Caco-2 (cell line): ENCODE measurements around the gene MED17. TPM values are rescaled to one million over a fixed set of nuclear protein-coding genes. Genes with fewer than 3 reads are reported as not detected.
"Not testable (repeated sequence)": the region's sequence is repeated elsewhere in the genome, so short reads cannot be mapped to it uniquely, and the experiment has no call there.

Experiments
- BruUV-seq: library from RNA; stranded (reverse); fragments of 400-500 nt; replicated peaks from 2 replicates; lab custom pipeline; 2021; lab: Mats Ljungman, UMichigan
- CTCF ChIA-PET: fragments of 300-600 bp; sonication (Branson Sonifier 250); formaldehyde crosslinking; loops from one replicate; lab custom pipeline; 2022; ENCODE audit warnings: antibody characterized with exemption; lab: Charles Lee
- POLR2A ChIA-PET: fragments of 300-600 bp; sonication (Branson Sonifier 250); formaldehyde crosslinking; loops from one replicate; lab custom pipeline; 2022; ENCODE audit warnings: antibody characterized with exemption; lab: Charles Lee
- DNase-seq, 2 experiments: peaks; one replicate each; pipeline versions ENCODE4 v3.0.0 to v3.0.0-alpha.2; 2020 to 2022
- H3K27me3 ChIP-seq: replicated peaks from 2 replicates; pipeline ENCODE4 v1.6.0; 2011; ENCODE audit warnings: low read length; ENCODE audit not compliant: control insufficient read depth, insufficient read depth
- H3K36me3 ChIP-seq: 2 replicates; pipeline ENCODE4 v1.5.1; 2011; ENCODE audit warnings: low read length; ENCODE audit not compliant: control insufficient read depth, insufficient read depth
- H3K4me1 ChIP-seq: fragments of 250-450 bp; sonication (Bioruptor Pico); 2 replicates; pipeline ENCODE4 v1.5.1; 2020; ENCODE audit warnings: mild to moderate bottlenecking
- H3K4me3 ChIP-seq: 2 replicates; pipeline ENCODE4 v1.5.1; 2011; ENCODE audit warnings: low read depth, mild to moderate bottlenecking, control low read depth, low read length
- H3K9me3 ChIP-seq: fragments of 250-450 bp; sonication (Bioruptor Pico); 2 replicates; pipeline ENCODE4 v1.5.1; 2020; ENCODE audit warnings: mild to moderate bottlenecking, moderate library complexity
- H3K27ac Mint-ChIP-seq: one replicate; pipeline ENCODE4 v1.8.0; 2022; ENCODE audit warnings: mixed read lengths; ENCODE audit not compliant: unreplicated experiment
- H3K27me3 Mint-ChIP-seq: one replicate; pipeline ENCODE4 v1.8.0; 2022; ENCODE audit warnings: mixed read lengths; ENCODE audit not compliant: insufficient read depth, unreplicated experiment
- H3K36me3 Mint-ChIP-seq: one replicate; pipeline ENCODE4 v1.8.0; 2022; ENCODE audit warnings: mild to moderate bottlenecking, mixed read lengths; ENCODE audit not compliant: insufficient read depth, unreplicated experiment
- H3K4me1 Mint-ChIP-seq: one replicate; pipeline ENCODE4 v1.8.0; 2022; ENCODE audit warnings: low read depth, mixed read lengths; ENCODE audit not compliant: unreplicated experiment
- H3K4me3 Mint-ChIP-seq: one replicate; pipeline ENCODE4 v1.8.0; 2022; ENCODE audit warnings: mild to moderate bottlenecking, moderate library complexity, mixed read lengths; ENCODE audit not compliant: unreplicated experiment
- H3K9me3 Mint-ChIP-seq: one replicate; pipeline ENCODE4 v1.8.0; 2022; ENCODE audit warnings: mixed read lengths; ENCODE audit not compliant: unreplicated experiment
- CTCF ChIP-seq, 2 experiments: fragments of 200-600 bp in 1 of 2; IDR thresholded peaks; 1 replicate in 1 of 2; 2 replicates in 1 of 2; pipeline versions ENCODE4 v1.5.1 to v1.8.0; 2011 to 2022; ENCODE audit warnings: antibody characterized with exemption in 1 of 2, control low read depth in 1 of 2, inconsistent platforms in 1 of 2, low read depth in 1 of 2, low read length in 1 of 2, mild to moderate bottlenecking in 1 of 2, moderate library complexity in 1 of 2; ENCODE audit not compliant: insufficient read depth in 1 of 2, severe bottlenecking in 1 of 2, unreplicated experiment in 1 of 2
- intact Hi-C: fragments of 100-400 bp; cut with micrococcal nuclease; formaldehyde crosslinking; loops from one replicate; pipeline ENCODE4 v1.10.0; 2022; ENCODE audit not compliant: unreplicated experiment
- total RNA-seq: library from RNA; stranded (reverse); gene quantifications from 2 replicates; pipeline ENCODE4 v1.2.3, GENCODE V29; 2022

The MED17 gene
- total RNA-seq, 1 experiment from 2014 or later = 54.0 TPM

GRCh38 chr11:93756748-93757147, 27.3 kb upstream of the MED17 start:
- Histone ChIP-seq H3K4me1 (no peaks in the 10 kb centered on the region), H3K36me3 (peaks cover 12% of the 10 kb centered on the region), H3K4me3 (no peak overlapping the region), H3K27me3 (no peaks in the 10 kb centered on the region), H3K9me3 (no peaks in the 10 kb centered on the region)
- no peaks in the 10 kb centered on the region for H3K9me3 Mint-ChIP-seq
- TF ChIP-seq CTCF (IDR thresholded peaks at IDR 0.05; ENCODE audit: insufficient read depth in 1 of 2, low read depth in 1 of 2, low read length in 1 of 2, severe bottlenecking in 1 of 2, unreplicated experiment in 1 of 2) = no peak
- H3K36me3 Mint-ChIP-seq = peaks cover 15% of the 10 kb centered on the region
- DNase-seq = no peak
- POLR2A ChIA-PET = no interaction called here
- H3K4me3 Mint-ChIP-seq = no peak overlapping the region
- no peak overlapping the region for H3K27ac Mint-ChIP-seq
- intact Hi-C loops = no loop called here
- H3K4me1 Mint-ChIP-seq = no peaks in the 10 kb centered on the region
- H3K27me3 Mint-ChIP-seq = no peaks in the 10 kb centered on the region
- BruUV-seq = no TSS peak
- CTCF ChIA-PET = no interaction called here

GRCh38 chr11:93757301-93757700, 26.8 kb upstream of the MED17 start:
- Mint-ChIP-seq H3K27ac (no peak overlapping the region), H3K27me3 (no peaks in the 10 kb centered on the region), H3K4me1 (no peaks in the 10 kb centered on the region), H3K4me3 (no peak overlapping the region), H3K36me3 (peaks cover 15% of the 10 kb centered on the region), H3K9me3 (no peaks in the 10 kb centered on the region)
- DNase-seq = no peak
- Histone ChIP-seq H3K36me3 (peaks cover 13% of the 10 kb centered on the region), H3K4me3 (no peak overlapping the region), H3K9me3 (no peaks in the 10 kb centered on the region), H3K27me3 (no peaks in the 10 kb centered on the region), H3K4me1 (no peaks in the 10 kb centered on the region)
- no peak for TF ChIP-seq CTCF (IDR thresholded peaks at IDR 0.05; ENCODE audit: insufficient read depth in 1 of 2, low read depth in 1 of 2, low read length in 1 of 2, severe bottlenecking in 1 of 2, unreplicated experiment in 1 of 2)
- intact Hi-C loops = no loop called here
- no TSS peak for BruUV-seq
- CTCF ChIA-PET = no interaction called here
- POLR2A ChIA-PET = no interaction called here

GRCh38 chr11:93757924-93758865, 25.9 kb upstream of the MED17 start:
- no peak for TF ChIP-seq CTCF (IDR thresholded peaks at IDR 0.05; ENCODE audit: insufficient read depth in 1 of 2, low read depth in 1 of 2, low read length in 1 of 2, severe bottlenecking in 1 of 2, unreplicated experiment in 1 of 2)
- no peak for DNase-seq
- Histone ChIP-seq H3K9me3 (no peaks in the 10 kb centered on the region), H3K4me1 (no peaks in the 10 kb centered on the region), H3K27me3 (no peaks in the 10 kb centered on the region), H3K4me3 (no peak overlapping the region), H3K36me3 (peaks cover 15% of the 10 kb centered on the region)
- CTCF ChIA-PET = no interaction called here
- POLR2A ChIA-PET = no interaction called here
- peaks cover 15% of the 10 kb centered on the region for H3K36me3 Mint-ChIP-seq
- BruUV-seq = no TSS peak
- no peak overlapping the region for H3K4me3 Mint-ChIP-seq
- H3K27ac Mint-ChIP-seq = no peak overlapping the region
- H3K9me3 Mint-ChIP-seq = no peaks in the 10 kb centered on the region
- H3K4me1 Mint-ChIP-seq = no peaks in the 10 kb centered on the region
- intact Hi-C loops = no loop called here
- H3K27me3 Mint-ChIP-seq = no peaks in the 10 kb centered on the region

GRCh38 chr11:93759123-93759522, 25.0 kb upstream of the MED17 start:
- peaks cover 15% of the 10 kb centered on the region for H3K36me3 ChIP-seq
- H3K36me3 Mint-ChIP-seq = peaks cover 15% of the 10 kb centered on the region
- H3K4me1 ChIP-seq, CTCF ChIA-PET, H3K4me3 ChIP-seq, H3K4me3 Mint-ChIP-seq, POLR2A ChIA-PET, DNase-seq, H3K9me3 Mint-ChIP-seq, BruUV-seq, H3K27me3 ChIP-seq, H3K27ac Mint-ChIP-seq, intact Hi-C loops, H3K27me3 Mint-ChIP-seq, H3K9me3 ChIP-seq, H3K4me1 Mint-ChIP-seq: not testable (repeated sequence)
